HG02852 (cell line): ENCODE measurements around the gene SDK1.

Experiments used
- ATAC-seq: cut with Tn5 transposase; IDR thresholded peaks from one replicate; pipeline ENCODE4 v1.9.1; 2021; ENCODE audit warnings: mild to moderate bottlenecking, moderate library complexity; ENCODE audit not compliant: unreplicated experiment

SDK1 gene

DNA sequence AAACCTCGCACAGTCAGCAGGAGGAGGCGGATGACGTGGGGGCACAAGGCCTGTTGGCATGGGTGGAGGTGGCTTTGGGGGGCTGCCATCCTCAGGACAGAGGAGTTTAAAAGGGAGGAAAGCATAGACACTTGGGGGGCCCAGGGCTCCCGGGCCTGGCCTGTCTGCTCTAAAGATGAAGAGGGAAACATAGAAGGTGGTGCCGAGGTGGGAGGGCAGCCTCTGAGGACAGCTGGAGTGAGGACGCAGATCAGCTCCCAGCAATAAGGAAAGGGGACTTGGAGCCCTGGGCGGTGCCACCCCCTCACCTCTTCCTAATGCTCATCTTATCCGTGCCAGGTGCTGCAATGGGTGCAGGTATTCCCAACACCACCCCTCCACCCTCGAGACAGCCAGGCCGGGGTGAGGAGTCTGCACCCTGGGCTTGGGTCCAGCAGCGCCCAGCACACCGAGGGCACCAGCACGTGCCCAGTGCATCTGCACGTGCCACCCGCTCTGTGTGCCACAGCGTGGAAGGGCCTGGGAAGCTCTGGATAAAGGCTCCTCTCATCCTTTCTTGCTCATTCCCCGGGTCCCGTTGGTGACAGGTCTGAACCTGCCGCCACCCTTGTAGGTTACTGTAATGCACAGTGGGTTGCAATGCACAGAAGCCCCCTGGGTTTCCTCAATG, 815.0 kb downstream of the SDK1 start:
- no peak for ATAC-seq

DNA sequence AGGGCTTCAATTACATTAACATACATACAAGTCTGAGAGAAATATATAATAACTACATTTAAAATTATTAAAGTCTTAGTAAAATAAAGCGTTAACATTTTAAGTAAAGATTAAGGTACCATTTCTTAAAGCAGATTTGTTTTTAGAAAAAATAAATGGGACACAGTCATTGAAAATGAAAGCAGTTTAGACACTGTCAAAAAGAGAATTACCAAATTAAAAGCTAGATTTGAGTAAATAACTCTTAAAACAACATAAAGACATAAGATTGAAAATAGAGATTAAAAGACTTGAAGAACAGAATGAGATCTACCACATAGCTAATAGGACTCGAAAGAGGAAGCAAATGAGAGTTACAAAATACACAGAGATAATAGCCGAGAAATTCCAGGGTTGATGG, 818.8 kb downstream of the SDK1 start:
- ATAC-seq, result no peak

DNA sequence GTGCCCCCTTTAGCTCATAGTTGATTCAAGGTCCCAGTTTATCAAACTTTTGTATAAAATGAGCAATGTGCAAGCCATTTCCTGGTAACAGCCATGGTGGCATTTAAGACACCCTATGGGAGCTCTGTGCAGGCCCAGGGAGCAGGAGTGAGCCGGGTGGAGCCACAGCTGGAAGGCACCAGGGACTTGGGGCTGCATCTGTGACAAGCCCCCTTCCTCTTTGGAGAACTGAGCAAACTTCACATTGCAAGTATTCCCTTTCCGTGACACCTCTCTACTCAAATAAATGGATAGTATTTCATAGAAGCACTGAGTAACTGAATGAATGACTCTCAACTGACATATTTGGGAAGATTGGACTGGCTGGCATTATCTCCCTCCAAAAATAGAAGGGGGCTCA, 822.3 kb downstream of the SDK1 start:
- ATAC-seq, result no peak

DNA sequence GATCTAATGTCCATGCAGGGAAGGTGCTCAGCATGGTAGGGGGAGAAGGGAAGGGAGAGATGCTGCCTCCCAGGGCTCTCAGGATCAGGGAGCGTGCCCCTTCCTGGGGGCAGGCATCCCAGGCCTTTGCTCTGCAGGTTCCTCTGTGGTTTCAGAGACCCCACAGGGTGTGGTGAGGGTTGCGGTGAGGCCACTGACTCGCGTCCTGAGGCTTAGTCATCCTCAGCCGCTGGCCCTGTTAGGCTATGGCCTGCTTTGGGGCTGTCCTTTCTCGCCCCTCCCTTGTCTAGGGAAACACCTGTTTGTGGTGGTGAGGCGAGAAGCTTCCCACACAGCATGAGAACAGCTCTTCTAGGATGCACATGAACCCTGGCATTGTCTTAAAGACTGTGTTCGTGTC, 822.8 kb downstream of the SDK1 start:
- no peak for ATAC-seq

DNA sequence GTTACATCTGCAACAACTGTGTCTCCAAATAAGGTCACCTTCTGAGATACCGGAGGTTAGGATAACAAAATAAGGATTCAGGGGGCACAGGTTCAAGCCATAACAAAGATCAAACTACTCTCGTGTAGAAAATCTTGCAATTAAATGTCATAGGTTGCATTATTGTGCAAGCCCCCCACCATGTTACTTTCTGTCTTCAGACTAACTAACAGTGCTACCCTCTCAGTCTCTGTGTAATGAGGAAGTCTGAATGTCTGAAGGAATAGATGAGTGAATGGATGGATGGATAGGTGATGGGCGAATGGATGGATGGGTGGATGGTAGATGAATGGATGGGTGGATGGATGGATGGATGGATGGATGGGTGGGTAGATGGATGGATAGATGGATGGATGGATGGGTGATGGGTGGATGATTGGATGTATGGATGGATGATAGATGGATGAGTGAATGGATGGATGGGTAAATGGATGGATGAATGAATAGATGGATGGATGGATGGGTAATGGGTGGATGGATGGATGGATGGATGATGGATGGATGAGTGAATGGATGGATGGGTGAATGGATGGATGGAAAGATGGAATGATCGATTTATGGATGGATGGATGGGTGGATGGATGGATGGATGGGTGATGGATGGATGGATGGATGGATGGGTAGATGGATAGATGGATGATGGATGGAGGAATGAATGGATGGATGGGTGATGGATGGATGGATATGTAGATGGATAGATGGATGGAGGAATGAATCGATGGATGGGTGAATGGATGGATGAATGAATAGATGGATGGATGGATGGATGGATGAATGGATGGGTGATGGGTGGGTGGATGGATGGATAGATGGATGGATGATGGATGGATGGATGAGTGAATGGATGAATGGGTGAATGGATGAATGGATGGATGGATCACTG, 823.8 kb downstream of the SDK1 start:
- ATAC-seq, result no peak

DNA sequence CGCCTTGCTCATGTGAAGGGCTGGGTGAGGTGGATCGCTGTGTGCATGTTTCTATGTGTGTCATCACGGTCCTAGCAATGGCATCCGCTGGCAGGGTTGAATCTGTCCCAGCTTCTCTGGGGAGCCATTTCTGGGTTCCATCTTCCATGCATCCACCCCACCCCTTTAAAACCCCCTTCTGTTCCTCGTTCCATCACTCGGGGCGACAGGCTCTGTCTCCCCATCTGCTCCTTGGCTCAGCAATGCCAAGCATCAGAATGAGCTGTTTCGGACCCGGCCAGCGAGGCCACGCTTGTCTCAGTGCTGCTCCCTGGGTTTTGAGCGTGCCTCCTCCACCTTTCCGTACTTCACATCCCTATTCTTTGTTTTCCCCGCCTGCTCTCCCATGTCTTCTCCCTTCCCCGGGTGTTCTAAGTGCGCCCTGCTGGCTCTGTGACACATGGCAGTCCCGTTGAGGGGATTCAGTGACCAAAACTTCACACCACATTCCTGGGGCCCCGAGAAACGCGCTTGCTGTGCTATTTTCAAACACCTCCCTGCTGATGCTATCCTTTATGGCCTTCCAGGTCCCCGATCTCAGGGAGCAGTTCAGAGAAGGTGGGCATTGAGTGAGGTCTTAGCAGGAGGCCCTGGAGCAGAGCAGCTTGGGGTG, 827.0 kb downstream of the SDK1 start:
- ATAC-seq, result no peak

DNA sequence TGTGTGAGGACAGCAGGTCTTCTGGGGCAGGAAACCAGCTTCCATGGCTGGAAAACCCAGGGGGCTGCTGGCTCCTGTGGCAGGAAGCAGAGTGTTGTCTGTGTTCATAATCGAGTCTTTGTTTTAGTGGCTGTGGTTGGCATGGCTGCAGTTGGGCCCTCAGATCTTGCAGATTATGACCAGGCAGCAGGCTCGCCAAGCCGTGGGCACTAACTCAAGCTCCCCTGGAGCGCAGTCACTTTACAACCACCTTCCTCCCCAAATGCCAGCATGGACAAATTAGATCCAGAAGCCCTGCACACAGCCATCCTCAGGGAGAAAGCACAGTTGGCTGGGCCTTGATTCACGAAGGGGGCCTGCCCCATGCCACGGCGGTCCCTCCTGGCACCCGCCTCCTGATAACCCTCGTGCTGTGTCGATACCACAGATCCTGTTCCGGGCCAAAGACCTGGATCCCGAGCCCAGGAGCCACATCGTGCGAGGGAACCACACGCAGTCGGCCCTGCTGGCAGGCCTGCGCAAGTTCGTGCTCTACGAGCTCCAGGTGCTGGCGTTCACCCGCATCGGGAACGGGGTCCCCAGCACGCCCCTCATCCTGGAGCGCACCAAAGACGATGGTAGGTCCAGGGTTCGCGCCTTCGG, 828.5 kb downstream of the SDK1 start:
- ATAC-seq, result no peak

DNA sequence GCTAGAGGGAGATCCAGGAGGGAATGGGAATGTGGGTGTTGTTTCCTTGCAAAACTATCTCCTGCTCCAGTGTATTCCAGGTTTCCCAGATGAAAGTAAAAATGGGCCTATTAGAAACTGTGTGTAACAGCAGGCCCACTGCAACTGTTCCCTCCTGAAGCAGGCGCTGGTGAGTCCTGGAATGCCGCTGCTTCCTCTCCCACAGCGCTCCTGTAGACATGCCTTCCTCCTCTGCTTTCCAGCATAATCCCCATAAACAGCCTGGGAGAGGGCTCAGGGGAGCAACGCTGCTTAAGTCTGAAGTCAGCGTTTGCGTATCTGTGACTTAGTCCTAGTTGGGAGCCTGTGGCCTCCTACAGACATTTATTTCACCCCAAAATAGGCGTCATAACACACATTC, 830.0 kb downstream of the SDK1 start:
- ATAC-seq, result no peak

DNA sequence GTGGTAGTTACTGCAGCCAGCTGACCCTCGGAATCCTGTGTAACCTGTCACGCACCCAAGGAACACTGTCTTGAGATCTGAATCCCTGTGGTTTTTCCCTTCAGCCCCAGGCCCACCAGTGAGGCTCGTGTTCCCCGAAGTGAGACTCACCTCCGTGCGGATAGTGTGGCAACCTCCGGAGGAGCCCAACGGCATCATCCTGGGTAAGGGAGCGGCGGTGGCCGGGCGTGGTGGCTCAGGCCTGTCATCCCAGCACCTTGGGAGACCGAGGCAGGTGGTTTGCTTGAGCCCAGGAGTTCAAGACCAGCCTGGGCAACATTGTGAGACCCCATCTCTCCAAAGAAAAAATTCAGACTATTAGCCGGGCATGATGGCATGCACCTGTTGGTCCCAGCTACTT, 831.2 kb downstream of the SDK1 start:
- no peak for ATAC-seq

DNA sequence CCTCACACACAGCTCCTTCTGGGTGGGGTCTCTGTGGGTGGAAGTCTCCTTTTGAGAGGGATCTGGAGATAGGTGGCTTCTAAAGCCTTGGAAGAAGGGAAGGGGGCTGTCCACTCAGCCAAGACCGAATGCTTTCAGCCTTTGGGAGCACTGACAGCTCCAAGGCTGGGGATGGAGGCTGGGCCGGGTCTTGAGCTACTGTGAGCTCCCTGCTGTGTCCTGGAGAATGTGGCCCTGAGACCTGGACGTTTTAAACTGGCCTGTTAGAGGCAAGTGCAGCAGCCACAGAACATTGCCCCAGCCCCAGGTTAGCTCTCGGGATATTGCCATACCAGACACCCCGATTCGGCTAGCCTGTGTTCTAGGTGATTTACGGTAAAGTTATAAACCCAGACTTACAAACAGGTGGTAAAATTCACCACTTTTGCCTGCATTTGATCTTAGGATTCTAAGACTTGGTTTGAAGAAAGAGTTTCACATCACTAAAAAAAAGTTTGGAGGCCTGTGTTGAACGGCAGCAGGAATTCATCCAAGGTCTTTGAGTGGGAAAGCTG, 832.5 kb downstream of the SDK1 start:
- no peak for ATAC-seq

DNA sequence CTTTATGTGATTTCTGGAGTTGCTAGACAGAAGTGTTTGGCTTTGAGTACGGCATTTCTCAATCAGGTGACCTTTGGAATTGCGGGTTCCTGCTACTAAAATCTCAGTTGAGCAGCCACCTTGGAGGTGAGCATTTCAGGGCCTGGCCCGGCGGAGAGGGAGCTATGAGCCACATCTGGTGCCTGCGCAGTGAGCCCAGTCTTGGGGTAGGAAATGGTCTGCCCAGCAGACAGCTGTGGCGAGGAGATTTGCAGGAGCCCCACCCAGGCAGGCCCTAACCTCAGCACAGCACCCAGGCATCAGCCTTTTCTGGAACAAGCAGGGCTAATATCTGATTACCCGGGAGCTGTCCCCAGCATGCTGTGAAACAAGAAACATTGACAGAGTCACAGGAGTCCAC, 833.2 kb downstream of the SDK1 start:
- no peak for ATAC-seq

DNA sequence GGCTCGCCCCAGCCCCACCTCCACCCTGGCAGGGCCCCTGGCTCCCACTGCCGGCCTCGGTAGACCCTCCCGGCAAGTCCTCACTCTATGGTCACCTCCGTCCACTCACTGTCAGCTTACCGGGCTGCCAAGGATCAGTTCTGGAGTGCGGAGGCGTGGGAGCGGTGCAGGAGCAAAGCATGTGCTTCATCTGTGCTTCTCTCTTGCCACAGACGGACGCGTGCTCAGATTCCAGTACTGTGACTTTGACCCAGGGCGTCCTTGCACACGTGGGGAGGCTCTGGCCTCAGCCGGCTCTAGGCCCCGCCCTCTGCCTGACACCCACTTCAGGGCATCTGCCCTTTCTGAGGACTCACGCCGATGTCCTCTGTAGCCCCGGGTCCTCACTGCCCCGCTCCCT, 833.6 kb downstream of the SDK1 start:
- ATAC-seq, result no peak

DNA sequence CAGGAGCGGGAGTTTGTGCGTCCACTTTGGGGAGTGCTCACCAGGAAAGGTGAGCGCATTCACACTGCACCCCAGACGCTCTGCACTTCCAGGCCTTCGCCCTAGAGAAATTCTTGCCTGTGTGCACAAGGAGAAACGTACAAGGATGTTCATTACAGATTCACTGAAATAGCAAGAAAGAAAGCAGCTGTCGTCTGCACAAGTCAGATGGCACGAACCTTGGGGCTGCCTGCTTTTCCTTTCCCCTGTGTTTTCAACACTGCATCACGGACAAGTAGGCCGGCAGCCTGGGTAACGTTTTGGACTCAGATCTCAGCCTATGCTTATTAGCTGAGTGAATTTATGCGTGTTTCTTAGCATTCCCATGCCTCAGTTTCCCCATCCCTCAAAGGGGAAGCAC, 834.2 kb downstream of the SDK1 start:
- ATAC-seq, result no peak

DNA sequence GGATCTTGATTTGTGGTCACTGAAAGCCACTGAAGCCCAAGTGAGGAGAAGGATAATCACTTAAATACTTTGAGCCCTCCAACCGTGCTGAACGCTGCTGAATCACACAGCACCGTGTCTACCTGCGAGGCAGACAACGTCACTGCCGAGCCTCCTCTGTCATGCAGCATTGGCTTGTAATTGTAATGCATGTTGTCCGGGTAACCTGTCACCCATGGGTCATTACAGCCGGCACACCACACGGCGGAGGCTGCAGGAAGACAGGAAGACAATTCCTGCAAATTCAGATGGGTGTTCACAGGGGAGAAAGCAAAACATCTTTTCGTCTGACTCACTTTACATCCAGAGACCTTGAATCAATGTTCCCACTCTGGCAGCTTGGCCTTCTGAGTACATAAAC, 835.0 kb downstream of the SDK1 start:
- no peak for ATAC-seq

DNA sequence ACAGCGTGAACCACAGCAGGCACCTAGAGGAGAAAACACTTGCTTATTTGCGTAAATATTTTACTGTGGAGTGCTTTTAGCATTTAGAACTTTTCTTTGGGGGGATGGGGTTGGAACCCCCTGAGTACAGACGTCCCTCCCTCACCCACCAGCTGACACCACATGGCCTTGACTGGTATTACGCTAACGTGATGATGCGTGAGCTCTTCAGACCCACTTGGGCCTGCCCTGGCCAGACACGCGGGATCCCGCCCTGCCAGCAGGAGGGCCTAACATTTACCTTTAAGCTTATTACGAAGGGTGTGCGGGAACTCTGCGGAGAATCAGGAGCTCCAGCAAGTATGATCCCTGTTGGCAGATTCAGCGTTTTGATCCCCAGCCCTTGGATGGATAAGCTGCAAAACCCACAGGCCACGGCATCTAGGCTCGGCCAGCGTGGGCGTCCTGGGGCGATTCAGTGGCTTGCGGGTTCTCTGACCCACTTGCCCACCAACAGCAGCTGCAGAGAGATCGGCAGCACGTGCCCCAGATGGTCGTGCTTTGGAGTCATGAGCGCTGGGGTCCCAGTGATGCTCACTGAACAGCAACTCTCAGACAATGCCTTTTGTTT, 835.6 kb downstream of the SDK1 start:
- ATAC-seq, result no peak

DNA sequence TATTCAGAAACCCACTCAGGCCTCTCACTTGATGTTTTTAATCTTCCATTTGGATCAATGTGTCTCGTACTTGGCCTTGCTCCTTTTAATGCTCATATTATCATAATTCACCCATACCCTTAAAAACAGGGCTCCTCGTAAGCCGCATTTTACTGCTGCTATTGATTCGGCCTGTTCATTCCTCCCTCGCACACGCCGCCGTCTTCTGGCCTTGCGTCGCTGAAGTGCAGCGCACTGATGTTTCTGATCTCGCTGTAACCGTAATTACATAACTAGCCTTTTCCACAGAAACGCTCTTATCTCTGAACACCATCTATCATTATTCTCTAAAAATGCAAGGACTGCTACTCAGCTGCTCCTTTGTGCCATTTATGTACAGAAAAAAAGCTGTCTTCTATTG, 836.5 kb downstream of the SDK1 start:
- ATAC-seq, result no peak

DNA sequence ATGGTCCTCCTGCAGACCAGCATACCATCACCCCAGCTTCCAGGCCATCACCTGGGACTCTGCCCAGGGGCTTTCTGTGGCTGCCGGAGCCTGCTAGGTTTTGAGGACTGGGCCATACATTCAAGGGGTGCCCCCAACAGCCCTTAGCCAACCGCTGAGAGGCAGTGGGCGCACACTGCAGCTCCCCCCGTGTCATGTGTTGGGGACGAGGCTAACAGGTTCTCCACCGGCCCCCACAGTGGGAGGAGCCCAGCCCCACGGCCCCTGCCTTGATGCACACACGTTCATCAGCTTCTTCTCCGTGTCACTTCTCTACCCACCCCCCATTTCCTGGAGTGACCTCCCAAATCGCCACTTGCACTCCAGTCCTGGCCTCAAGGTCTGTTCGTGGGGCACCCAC, 837.8 kb downstream of the SDK1 start:
- no peak for ATAC-seq

DNA sequence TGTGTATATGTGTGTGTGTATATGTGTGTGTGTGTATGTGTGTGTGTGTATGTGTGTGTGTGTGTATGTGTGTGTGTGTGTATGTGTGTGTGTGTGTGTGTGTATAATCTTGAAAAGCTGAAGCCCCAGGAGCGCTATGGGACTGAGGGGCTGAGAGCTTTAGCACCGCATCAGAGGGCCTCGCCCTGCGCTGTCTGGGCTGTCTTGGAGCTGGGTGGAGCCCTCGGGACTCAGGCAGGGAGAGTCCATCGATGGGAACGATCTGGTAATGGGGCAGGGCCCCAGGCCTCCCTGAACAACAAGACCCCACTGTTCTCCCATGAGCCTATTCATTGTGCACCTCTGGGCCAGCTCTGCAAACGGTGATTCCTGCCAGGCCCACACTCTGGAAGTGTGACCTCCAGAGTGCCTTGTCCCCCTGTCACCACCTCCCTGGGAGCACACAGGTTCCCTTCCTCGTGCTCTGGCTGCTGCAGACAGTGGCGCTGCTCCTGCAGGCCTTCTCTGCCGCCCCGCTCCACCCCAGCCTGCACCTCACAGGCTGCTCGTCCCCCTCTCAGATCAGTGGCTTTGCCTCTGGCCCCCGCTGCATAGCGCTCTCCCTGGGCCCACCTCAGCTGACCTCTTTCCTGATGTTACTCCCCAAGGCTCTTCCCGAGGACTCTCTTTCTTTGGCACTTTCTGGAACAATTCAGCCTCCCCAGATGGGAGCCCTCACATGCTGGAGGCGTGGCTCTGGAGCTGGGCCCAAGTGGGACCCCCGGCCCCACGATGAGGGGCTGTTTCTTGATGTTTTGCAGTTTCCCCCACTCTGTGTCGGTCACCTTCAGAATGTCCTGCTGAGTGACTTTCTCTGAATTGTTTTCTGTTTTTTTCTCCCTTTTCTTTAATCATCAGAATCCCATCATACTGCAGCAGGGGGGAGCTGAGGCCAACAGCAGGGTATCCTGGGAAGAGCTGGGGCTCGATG, 838.9 kb downstream of the SDK1 start:
- ATAC-seq, result no peak

DNA sequence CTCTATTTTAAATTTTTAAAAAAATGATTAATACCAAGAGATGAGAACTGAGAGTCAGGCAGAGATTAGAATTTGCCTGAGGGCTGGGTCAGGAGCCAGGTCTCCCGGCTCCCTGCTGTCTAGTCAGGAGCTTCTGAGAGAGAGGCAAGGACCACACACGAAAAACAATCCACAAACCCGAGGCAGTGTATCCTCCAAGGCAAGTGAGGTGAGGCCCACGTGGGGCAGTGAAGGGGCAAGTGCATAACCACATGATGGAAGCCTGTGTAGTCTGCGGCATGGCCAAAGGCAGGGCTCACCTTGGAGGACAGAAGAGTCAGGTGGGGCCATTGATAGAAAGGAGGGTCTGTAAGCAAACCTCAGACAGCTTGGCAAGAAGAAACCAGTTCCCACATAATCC, 839.9 kb downstream of the SDK1 start:
- no peak for ATAC-seq

DNA sequence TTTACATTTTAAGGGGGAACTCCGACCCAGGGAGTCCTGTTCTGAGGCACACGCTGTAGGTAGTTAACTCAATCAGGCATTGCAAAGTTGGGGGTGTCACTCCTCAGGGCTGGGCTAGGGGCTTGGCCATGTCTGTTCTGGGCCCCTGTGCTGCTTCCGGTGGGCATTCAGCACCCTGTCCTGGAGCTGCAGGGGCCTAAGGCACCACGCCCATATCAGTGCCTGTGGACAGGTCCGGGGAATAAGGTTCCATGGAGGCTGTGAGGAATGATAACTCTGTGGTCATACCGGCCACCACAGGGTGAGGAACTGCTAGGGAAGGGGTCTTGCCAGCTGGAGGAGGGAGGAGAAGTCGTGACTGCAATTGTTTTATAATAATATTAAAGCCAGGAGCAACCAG, 842.0 kb downstream of the SDK1 start:
- ATAC-seq, result no peak
